ENCODE measurements around the gene PRF1.

Gene PRF1

DNA sequence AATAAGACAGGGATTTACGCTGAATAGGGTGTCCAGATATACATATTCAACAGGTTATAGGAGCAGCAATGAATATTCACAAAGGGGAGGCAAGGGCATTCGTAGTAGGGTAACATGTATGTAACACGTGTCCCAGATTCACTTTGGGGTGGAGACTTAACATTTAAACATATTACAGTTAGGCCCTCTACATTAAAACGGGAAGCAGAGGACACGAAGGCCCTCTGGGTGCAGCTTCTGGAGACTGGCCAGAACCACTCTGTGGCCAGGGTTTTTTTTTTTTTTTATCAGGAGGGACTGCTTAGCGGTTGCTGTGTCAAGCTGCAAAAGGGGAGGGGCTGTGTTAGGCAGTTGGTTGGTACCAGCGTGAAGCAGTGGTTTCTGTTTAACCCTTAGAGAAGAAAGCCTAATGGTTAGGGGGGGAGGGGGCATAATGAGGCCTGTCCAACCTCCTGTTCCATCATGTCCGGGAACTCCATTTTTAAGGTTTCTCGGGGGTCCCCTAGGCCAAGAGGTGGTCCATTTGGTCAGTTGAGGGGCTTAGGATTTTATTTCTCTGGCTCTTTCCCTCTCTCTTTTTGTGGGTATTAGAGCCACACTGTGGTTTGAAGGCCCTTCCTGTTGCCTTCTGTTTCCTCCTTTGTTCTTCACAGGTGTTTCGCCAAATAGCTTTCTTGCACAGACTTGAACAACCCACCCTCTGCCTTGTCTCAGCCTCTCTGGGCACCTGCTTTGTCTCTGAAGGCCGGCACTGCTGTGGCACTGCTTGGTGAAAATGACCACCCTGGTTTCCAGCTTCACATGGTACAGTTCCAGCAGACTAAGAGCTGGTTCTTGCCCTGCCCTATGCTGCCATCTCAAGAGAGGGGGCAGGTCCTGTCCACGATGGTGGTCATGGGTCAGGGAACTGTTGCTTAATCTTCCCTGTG lies 26.4 kb downstream of the PRF1 start:
- no peak for DNase-seq

DNA sequence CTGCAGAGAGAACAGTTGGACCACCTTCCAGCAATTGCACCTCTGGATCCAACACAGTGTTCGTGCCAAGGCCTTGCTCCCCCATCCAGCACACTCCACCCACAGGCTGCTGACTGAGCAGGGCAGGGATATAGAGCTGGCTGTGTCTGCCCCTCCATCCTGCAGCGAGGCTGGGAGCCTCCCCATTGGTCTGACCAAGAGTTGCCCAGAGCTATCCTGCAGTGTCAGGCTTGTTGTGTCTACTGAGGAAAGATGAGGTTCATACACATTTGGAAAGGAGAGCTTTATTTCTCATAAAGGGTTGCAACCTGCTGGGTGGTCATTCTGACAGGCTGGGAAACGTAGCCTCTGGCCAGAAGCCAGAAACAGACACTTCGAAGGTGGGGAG lies 27.1 kb downstream of the PRF1 start:
- DNase-seq: no peak

DNA sequence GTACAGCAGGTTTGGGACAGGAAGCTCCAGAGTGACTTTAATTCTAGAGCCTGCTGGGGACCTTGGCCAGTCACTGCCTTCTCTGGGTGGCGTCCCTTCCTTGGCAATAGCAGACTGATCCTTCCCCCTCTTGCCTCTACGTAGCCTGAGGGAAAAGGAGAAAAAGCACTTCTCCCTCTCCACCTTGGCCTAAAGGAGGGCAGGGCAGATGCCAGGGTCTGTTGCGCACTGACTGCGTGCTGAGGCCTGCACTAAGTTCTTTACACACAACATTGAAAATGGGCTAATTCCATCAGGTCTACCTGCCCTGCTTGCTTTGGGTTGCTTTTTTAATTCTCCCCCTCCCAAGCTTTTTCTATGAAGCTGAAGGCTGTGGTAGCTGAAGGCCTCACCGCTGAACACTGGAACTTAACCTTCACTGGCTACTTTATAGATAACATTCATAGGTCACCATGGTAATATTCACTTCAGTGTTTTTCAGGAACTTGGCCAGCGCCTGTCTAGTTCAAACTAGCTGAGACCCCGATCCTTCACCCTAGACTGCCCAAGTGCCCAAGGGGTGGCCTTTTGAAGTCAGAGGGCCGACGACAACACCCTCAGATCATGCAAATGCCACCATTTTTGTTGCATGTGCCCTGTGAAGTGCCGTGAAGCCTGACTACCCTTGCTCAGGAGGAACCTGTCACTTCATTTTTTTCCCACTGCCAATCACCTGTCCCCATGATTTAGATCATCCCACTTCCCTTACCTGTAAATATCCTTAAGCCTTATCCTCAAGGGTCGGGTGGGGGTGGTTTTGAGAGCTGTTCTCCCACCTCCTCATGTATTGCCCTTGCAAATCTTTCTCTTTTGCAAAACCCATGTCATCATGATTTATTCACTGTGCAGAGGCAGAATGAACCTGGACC lies 28.7 kb downstream of the PRF1 start:
- no peak for DNase-seq

DNA sequence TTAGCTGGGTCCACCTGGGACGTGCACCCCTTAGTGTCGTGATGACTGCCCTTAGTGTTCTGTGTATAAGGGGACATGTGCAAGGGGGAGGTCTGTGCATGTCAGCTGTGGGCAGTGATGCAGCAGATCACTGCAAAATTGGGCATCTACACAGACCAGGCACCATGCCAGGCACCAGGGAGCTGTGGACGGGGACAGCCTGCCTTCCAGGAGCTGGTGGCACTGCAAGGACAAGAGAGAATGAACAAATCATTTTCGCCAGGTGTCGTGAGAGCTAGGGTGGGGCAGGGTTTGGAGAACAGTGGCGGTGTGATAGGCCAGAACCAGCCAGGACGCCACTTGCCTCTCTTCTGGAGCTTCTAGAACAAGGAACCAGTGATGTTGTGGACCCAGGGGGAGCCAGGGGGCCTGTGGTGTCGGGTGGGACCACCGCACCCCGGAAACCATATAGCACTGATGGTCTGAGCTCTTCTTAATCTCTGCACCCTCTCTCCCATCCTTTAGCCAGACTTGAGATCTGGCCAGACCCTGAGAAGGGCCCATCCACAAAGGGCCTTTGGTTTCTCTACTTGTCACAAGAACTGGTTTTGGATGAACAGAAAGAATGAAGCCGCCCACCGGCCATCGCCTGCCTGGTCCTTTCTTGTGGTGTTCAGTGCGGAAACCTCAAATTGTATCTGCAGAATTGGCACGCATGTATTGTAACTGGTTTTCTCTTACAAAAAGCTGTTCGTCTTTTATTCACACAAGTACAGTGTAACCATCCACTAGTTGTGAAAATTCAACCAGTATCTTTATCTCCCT lies 30.7 kb downstream of the PRF1 start:
- no peak for DNase-seq

DNA sequence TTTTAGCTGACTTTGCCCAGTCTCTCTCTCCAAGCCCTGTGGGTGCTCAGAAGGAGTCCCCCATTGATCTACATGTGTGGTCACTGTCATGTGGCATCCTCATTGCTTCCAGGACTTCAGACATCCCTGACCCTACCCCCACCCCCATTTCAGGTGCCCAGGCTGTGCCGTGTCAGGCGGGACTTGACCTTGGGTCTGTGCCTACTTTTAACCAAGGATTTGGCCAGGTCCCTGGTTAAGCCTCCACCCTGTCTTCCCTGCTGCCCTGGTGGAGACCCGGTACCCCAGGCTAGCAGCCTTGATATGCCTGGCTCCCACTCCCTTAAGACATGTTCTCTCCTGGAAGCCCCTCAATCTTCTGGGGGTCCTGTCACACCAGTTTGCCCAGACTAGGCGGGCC lies 31.3 kb downstream of the PRF1 start:
- DNase-seq: no peak

DNA sequence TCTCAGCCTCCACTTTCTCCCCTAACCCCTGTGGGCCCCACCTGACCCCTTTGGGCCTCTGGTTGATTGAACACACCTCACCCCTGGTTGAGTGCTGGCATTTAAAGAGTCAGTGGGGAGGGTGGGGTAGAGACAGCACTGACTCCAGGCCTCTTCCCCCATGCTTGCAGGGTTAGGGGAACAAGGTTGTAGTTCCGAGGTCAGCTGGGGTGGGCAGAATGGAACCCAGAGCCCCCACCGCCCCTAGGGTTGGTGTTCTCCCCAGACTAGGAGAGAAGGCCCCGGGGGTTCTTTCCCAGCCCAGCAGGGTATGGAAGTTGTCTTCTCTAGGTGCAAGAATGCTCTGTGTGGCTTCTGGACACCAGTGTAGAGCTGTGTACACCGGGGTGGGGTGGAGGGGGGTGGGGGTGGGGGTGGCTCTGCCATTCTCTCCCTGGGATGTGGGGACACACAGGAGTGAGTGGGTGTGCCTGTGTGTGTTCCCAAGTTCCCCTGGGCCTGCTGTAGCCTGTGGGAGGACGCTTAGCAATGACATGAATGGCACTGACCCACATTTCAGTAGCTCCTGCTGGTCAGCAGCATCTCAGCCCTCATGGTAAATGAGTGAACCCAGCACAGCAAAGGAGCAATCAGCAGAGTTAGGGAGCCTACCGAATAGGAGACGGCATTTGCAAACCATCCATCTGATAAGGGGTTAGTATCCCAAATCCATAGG lies 33.6 kb downstream of the PRF1 start:
- no peak for DNase-seq

DNA sequence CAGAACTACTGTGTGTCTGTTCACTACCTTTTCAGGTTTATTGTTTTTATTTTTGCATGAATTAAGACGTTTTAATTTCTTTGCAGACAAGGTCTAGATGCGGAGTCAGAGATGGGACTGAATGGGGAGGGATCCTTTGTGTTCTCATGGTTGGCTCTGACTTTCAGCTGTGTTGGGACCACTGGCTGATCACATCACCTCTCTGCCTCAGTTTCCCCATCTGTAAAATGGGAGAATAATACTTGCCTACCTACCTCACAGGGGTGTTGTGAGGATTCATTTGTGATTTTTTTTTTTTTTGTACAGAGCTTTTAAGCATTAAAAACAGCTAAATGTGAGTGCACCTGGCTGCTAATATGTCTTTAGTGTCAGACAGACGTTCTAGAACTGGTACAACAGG lies 34.4 kb downstream of the PRF1 start:
- no peak for DNase-seq

DNA sequence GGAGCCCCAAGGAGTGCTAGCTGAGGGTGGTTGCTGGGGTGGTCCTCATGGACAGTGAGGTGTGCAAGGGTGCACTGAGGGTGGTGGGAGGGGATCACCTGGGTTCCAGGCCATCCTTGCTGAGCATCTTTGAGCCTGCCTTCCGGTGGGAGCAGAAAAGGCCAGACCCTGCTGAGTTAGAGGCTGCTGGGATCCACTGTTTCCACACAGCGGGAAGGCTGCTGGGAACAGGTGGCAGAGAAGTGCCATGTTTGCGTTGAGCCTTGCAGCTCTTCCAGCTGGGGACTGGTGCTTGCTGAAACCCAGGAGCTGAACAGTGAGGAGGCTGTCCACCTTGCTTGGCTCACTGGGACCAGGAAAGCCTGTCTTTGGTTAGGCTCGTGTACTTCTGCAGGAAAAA lies 34.9 kb downstream of the PRF1 start:
- no peak for DNase-seq

DNA sequence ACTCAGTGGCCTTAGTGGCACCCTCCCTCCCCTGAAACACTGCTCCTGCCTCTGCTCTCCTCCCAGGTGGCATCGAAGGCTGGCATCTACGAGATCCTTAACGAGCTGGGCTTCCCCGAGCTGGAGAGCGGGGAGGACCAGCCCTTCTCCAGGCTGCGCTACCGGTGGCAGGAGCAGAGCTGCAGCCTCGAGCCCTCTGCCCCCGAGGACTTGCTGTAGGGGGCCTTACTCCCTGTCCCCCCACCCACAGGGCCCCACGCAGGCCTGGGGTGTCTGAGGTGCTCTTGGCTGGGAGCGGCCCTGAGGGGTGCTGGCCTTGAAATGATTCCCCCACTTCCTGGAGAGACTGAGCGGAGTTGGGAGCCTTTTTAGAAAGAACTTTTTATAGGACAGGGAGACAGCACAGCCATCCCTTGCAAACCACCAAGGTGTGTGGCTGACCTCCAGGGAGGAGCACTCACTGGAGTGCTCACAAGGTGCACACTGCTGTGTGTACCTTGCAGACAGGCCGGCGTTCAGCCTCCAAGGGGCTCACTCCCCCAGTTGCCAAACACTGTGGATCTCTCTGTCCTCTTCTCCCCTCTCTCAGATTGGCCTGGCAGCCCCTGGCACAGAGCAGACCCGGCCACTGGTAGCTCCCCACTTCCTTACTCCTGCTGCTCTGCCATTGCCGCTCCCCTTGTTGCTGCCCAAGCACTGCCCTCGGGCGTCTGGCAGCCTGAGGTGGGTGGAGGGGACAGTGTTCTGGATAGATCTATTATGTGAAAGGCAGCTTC lies 35.8 kb downstream of the PRF1 start:
- DNase-seq: no peak

DNA sequence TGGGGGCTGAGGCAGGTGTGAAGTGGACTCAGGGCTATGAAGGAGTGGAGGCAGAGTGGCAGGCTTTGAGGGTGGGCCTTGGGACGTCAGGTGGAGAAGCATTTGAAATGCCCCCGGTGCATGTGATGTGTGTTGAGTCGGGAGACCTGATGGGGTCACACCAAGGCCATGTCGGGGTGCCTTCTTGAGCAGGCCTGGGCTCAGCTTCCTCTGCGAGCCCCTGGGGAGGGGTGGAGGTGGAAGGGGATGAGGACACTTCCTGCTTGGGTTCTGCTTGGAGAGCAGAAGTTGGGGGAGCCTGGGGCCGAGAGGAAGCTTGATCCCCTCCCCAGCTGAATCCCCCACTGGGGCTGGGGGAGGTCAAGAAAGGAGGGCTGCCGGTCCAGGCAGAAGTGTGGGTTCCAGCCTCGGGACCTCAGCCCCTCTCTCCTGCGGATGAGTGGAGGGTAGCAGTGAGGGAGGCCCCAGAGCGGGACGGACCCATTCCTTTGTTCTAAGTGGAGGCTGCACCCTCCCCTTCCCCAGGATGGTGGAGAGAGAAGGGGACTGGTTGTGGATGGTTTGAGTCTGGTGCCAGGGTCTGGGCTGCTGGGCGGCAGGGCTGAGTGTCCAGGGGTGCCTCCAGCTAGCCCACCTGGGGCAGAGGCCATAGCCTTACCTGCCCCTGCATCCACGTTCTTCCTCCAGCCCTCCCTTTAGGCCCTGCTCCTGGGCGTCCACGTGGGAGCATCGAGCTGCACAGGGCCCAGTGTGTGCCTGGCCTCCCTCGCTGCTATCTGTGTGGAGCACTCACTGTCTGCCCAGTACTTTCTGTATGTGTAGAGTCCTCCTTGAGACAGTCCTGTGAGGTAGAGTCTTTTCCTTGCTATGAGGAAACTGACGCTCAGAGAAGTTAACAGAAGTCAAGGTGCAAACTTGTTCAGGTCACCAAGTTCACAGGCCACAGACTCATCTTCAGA lies 36.7 kb downstream of the PRF1 start:
- DNase-seq: no peak

DNA sequence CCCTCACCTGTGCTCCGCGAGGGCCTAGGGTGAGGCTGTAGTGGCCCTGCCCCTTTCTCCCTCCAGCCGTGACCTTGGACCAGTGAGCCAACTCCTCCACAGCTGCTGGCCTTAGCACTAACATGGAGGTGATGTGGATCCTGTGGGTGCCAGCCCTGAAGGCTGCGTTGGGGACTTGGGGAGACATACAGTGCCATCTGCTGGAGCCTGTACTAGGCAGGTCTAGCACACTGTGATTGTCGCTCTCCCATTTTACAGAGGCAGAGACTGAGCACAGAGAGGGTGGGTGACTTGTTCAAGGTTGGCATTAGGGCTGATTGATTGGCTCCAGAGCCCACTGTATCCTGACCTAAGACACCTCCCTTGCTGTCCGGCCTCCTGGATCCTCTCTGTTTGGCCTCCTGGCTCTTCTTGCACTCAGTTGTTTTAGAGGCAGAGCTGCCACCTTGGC lies 37.6 kb downstream of the PRF1 start:
- DNase-seq: no peak

DNA sequence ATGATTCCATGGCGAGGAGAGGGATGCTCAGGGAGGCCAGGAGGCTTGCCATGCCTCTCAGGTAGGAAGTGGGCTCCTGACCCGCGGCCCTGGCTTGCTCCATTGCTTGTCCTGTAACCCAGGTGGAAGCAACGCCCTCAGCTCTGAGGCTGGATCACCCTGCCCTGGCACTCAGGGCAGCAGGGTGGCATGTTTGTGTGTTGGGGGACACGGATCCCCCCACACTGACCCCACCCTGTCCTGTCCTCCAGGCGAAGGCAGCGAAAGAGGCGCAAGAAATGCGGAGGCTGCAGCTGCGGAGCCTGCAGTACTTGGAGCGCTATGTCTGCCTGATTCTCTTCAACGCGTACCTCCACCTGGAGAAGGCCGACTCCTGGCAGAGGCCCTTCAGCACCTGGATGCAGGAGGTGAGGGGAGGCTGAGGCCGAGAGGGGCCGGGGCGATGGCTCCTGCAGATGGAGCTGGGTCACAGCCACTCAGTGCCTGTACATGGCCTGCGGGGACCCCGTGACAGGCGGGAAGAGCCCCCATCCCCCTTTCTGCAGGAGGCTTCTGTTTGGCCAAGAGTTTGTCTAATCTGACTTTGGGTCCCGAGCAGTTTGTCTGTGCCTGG lies 38.3 kb downstream of the PRF1 start:
- no peak for DNase-seq

DNA sequence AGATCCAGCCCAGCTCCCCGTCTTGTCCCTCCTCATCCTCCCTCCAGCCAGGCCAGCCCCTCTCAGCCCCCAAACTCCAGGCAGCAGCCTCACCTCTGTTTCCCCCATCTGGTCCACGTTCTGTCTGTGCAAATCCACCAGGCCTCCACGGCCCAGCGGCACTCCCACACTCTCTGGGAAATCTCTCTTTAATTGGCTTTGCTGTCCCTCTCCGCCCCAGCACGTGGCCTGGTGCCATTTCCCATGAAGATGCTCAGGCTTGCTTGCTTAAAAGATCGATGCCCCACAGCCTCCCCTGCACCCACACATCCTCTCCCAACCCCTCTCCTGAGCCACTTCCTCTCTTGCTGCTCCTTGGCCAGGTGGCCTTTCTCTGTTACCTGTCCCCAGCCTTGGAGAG lies 39.3 kb downstream of the PRF1 start:
- DNase-seq: no peak

DNA sequence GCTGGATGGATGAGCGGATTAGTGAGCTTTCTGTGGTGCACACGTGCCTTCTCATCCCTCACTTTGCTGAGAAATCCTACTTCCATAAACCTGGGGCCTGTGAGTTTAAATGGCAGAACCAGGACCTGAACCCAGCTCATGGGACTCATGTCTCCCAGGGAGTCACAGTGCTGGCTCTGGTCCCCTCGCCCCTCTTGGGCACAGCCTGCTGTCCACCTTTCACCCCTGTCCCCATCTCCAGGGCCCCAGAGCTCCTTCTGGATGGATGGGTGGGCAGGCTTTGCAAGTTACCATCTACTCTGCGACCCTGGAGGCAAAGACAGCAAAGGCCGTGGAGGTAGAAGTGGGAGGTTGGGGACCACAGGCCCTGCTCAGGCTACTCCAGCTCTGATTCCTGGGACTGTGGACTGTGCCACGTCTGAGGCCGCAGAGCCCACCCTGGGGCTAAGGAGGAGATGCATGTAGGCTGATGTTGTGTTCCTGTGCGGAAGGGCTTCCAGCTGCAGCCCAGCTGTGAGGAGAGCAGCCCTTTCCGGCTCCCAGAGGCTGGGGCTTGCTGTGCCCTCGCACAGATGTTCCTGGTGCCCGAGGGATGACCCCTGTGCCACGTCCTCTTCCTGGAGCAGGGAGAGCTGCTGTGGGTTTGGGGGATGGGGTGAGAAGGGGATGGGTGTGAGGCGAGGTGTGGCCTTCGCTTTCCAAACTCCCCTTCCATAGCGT lies 40.3 kb downstream of the PRF1 start:
- DNase-seq: no peak

DNA sequence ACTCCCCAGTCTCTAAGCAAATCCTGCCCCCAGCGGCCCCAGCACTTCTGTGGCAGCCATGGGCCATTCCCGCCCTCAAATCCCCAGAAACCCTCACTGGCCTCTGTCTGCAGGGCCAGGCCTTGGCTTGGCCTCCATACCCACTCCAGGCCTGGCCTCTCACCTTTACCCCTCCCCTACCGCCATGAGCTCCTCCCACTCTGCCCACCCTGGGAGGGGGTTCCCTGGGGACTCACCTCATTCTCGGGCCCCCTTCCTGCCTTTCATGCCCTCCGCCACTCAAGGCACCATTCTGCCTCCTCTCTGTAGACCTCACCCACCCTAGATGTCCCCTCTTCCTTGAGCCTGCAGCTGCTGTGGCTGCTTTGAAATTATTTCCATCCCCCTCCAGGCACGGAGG lies 41.0 kb downstream of the PRF1 start:
- no peak for DNase-seq

DNA sequence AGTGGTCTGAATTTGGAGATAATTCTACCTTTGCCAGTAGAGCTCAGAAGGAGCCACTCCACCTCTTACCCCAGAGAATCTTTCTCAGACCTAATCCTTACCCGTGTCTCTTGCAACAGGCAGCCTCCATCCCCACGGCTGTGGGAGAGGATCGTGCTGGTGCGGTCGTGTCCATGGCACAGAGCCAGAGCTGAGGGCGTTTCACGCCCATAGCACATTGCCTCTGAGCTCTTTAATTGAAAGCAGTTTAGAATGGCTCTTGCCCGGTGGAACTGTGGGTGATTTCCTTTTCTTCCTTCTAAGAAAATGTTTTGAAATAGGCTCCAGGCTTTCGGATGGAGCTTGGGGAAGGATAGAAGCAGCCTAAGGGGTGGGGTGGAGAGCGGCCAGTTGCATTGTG lies 41.5 kb downstream of the PRF1 start:
- no peak for DNase-seq

DNA sequence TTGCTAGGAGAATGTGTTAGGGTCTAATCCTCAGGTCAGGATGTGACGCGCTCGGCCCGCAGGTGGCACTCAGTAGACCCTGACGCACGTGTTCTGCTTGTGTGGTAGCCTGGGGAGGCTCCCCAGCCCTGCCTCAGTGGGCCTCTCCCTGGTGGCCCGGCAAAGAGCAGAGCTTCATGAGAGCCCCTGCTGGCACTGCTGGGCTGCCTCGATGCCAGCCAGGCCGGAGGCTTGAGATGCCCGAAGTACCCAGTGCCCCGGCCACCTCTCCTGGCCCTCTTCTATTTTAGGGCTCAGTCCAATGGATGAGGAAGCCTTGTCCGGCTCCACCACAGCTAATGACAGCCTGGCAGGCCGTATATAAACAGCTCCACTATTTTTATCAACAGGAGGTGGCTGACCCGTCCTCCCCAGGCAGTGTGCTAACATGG lies 42.0 kb downstream of the PRF1 start:
- no peak for DNase-seq

DNA sequence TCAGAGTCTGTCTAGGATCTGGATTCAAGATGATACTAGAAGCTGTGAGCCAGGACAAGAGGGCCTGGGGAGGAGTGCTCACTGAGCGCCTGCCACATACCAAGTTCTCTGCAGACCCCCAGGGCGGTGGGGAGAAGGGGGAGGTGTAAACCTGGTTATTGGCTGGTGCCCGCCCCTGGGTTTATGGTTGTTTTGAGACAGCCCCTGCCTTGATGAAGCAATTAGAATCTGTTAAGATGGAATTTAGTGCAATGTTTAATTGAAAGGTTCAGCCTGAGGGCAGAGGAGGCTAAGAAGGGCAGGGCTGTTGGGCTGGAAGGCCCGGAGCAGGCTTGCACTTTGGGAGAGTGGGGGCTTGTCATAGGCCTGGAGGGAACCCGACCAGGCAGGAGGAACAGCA lies 42.7 kb downstream of the PRF1 start:
- no peak for DNase-seq
